ENCODE results near the gene SDK2.

DNA sequence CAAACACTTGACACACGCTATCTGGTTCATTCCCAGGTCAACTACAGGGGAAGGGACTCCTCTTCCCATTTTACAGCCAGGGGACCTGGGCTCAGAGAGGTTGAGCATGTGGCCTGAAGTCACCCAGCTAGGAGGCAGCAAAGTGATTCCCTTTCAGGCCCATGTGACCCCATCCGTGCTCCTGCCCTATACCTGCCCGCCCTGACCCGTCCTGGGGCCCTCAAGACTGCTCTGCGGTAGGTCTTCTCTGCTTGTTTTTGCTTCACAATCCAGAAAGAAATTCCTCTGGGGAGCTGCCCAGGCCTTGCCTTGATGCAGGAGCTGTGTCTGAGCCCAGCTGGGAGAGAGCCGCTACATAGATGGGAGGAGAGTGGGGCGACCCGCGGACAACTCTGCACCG lies 161.4 kb downstream of the SDK2 start:
- TF ChIP-seq, protein P1, sequence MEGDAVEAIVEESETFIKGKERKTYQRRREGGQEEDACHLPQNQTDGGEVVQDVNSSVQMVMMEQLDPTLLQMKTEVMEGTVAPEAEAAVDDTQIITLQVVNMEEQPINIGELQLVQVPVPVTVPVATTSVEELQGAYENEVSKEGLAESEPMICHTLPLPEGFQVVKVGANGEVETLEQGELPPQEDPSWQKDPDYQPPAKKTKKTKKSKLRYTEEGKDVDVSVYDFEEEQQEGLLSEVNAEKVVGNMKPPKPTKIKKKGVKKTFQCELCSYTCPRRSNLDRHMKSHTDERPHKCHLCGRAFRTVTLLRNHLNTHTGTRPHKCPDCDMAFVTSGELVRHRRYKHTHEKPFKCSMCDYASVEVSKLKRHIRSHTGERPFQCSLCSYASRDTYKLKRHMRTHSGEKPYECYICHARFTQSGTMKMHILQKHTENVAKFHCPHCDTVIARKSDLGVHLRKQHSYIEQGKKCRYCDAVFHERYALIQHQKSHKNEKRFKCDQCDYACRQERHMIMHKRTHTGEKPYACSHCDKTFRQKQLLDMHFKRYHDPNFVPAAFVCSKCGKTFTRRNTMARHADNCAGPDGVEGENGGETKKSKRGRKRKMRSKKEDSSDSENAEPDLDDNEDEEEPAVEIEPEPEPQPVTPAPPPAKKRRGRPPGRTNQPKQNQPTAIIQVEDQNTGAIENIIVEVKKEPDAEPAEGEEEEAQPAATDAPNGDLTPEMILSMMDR (conservative IDR thresholded peaks at IDR 0.05; ENCODE audit: low read depth, low read length) = no peak
- no peak for TF ChIP-seq EZH2 (IDR thresholded peaks at IDR 0.05; ENCODE audit: borderline replicate concordance, low read depth, low read length, poor library complexity, severe bottlenecking)
